Liver (tissue), 9 donors: ENCODE measurements around the gene LCN2. TPM values are rescaled to one million over a fixed set of nuclear protein-coding genes. Genes with fewer than 3 reads are reported as not detected.

ENCODE experiments used
- DNase-seq: peaks from one replicate; pipeline ENCODE4 v3.0.0-alpha.2; 2017; ENCODE audit warnings: low spot score
- H3K27ac ChIP-seq, 2 donors: one replicate each; pipeline ENCODE4 v1.7.0; 2013; ENCODE audit warnings: inconsistent platforms in 2 of 2, low read length in 2 of 2, control low read depth in 1 of 2, low read depth in 1 of 2, mild to moderate bottlenecking in 1 of 2
- H3K27me3 ChIP-seq, 4 donors: one replicate each; pipeline versions ENCODE4 v1.6.1 to v1.7.0; 2013; ENCODE audit warnings: low read length in 3 of 4, inconsistent platforms in 1 of 4, mild to moderate bottlenecking in 1 of 4, moderate library complexity in 1 of 4; ENCODE audit not compliant: control insufficient read depth in 4 of 4, insufficient read depth in 4 of 4
- H3K36me3 ChIP-seq, 4 donors: one replicate each; pipeline versions ENCODE4 v1.6.1 to v1.7.0; 2013; ENCODE audit warnings: low read length in 3 of 4, mild to moderate bottlenecking in 3 of 4, low read depth in 1 of 4, moderate library complexity in 1 of 4; ENCODE audit not compliant: control insufficient read depth in 4 of 4, insufficient read depth in 3 of 4
- H3K4me1 ChIP-seq, 4 donors: one replicate each; pipeline versions ENCODE4 v1.6.1 to v1.7.0; 2013; ENCODE audit warnings: low read length in 3 of 4, mild to moderate bottlenecking in 3 of 4, moderate library complexity in 1 of 4; ENCODE audit not compliant: control insufficient read depth in 4 of 4, insufficient read depth in 4 of 4
- H3K4me3 ChIP-seq, 3 donors: one replicate each; pipeline versions ENCODE4 v1.6.1 to v1.7.0; 2013; ENCODE audit warnings: low read length in 3 of 3, control low read depth in 1 of 3, low read depth in 1 of 3, mild to moderate bottlenecking in 1 of 3
- H3K9ac ChIP-seq, 2 donors: one replicate each; pipeline ENCODE4 v1.7.0; 2013; ENCODE audit warnings: low read length in 2 of 2, mild to moderate bottlenecking in 2 of 2, moderate library complexity in 2 of 2, control low read depth in 1 of 2, low read depth in 1 of 2
- H3K9me3 ChIP-seq, 4 donors: one replicate each; pipeline versions ENCODE4 v1.6.1 to v1.7.0; 2013; ENCODE audit warnings: low read length in 3 of 4; ENCODE audit not compliant: control insufficient read depth in 4 of 4
- ATF3 ChIP-seq: IDR thresholded peaks from 2 replicates; pipeline ENCODE4 v1.6.1; 2016; ENCODE audit warnings: antibody characterized with exemption
- EGR1 ChIP-seq, 2 donors: IDR thresholded peaks; 2 replicates each; pipeline ENCODE4 v1.6.1; 2016 to 2018; ENCODE audit warnings: antibody characterized with exemption in 2 of 2, low read depth in 2 of 2
- FOXA1 ChIP-seq: IDR thresholded peaks from 2 replicates; pipeline ENCODE4 v1.6.1; 2016; ENCODE audit warnings: antibody characterized with exemption
- GABPA ChIP-seq, 2 donors: IDR thresholded peaks in 1 of 2; conservative IDR thresholded peaks in 1 of 2; 2 replicates each; pipeline ENCODE4 v1.6.1; 2016; ENCODE audit warnings: antibody characterized with exemption in 2 of 2, mild to moderate bottlenecking in 1 of 2, moderate library complexity in 1 of 2
- HNF4G ChIP-seq: IDR thresholded peaks from 2 replicates; pipeline ENCODE4 v1.6.1; 2016; ENCODE audit warnings: antibody characterized with exemption
- JUND ChIP-seq, 2 donors: IDR thresholded peaks; 2 replicates each; pipeline ENCODE4 v1.6.1; 2016; ENCODE audit warnings: antibody characterized with exemption in 2 of 2
- NR2F2 ChIP-seq: IDR thresholded peaks from 2 replicates; pipeline ENCODE4 v1.6.1; 2016; ENCODE audit warnings: antibody characterized with exemption
- RAD21 ChIP-seq, 2 donors: IDR thresholded peaks; 2 replicates each; pipeline ENCODE4 v1.6.1; 2016; ENCODE audit warnings: antibody characterized with exemption in 2 of 2, mild to moderate bottlenecking in 2 of 2
- REST ChIP-seq: IDR thresholded peaks from 2 replicates; pipeline ENCODE4 v1.6.1; 2016; ENCODE audit warnings: antibody characterized with exemption, mild to moderate bottlenecking
- RXRA ChIP-seq, 2 donors: IDR thresholded peaks; 2 replicates each; pipeline ENCODE4 v1.6.1; 2017 to 2018; ENCODE audit warnings: antibody characterized with exemption in 2 of 2, mild to moderate bottlenecking in 1 of 2
- TAF1 ChIP-seq: conservative IDR thresholded peaks from 2 replicates; pipeline ENCODE4 v1.6.1; 2016; ENCODE audit warnings: antibody characterized with exemption, mild to moderate bottlenecking
- YY1 ChIP-seq: IDR thresholded peaks from 2 replicates; pipeline ENCODE4 v1.6.1; 2016; ENCODE audit warnings: antibody characterized with exemption, mild to moderate bottlenecking
- WGBS: extraction: QIAGEN DNeasy Blood & Tissue Kit; methylation state at CpG from one replicate; pipeline ENCODE4 v1.1.7; 2013; 5-methylcytosine and 5-hydroxymethylcytosine counted together
- polyA plus RNA-seq, 2 donors: library from polyadenylated mRNA; stranded (reverse) in 1 of 2; unstranded in 1 of 2; fragments of 200-250 nt in 1 of 2; fragments of >200 nt in 1 of 2; fragmentation: Nextera tagmentation in 1 of 2; extraction: Ambion mirVana in 1 of 2; gene quantifications; one replicate each; pipeline versions ENCODE4 v1.2.1 to v1.2.3, GENCODE V29; 2013 to 2015
- total RNA-seq, 2 donors: library from RNA; depleted of rRNA; stranded (reverse); fragments of >200 nt; gene quantifications; one replicate each; pipeline ENCODE4 v1.2.3, GENCODE V29; 2014
- TF ChIP-seq, protein P1 (sequence below): IDR thresholded peaks from 2 replicates; pipeline ENCODE4 v1.6.1; 2016; ENCODE audit warnings: antibody characterized with exemption
- donor health status: healthy.
- donor health status: healthy.
- donor health status: healthy.
- donor health status: healthy.
- donor health status: healthy.

The LCN2 gene
- total and polyA plus RNA-seq, 4 donors: 7.0 to 64.5 (median 10.4) TPM

- peak overlapping the region; percentile 60 to 79 for H3K27ac ChIP-seq
Observed at GRCh38 chr9:128193469-128194096, 44.3 kb downstream of the LCN2 start.

DNA sequence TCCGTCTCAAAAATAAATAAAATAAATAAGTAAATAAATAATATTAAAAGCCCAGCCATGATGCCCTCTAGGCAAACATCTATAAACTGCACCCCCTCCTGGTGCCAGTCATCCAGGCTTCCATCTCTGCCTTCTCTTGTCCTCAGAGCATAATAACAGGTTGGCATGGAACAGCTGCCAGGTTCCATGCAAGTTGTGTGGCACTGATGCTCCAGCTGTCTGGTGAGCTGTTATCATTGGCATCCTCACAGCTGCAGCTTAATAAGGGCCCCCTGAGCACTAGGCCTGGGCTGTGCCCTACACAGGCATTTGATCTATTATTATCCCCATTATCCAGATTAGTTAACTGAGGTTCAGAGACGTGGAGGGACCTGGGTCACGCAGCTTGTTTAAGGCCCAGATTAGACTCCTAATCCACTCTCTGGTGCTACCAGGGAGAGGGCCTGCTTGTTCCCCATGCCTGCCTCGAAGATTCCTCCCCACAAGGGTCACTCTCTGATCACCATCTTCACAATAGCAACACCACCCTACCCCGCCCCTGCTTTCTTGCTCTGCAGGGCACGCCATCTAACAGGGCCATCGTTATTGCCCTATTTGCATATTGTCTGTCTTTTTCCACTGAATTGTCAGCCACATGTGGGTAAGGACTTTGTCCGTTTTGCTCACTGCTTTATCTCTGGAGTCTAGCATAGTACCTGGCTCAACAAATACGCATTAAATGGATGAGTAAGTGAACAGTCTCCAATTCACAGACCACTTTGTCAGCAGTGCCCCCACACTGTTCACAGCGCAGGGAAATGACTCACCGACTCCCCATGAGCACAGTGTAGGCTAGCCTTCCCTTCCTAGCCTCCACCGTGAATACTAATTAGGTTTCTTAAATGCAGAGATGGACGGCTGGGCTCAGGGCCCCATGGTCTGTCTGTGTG is 52.5 kb downstream of the LCN2 start:
- Histone ChIP-seq H3K9ac (no peak overlapping the region), H3K4me1 (peaks cover 3 to 28% (median 20%) of the 10 kb centered on the region in 4 donors), H3K27ac (no peak overlapping the region), H3K9me3 (no peaks in the 10 kb centered on the region), H3K27me3 (no peaks in the 10 kb centered on the region), H3K4me3 (no peak overlapping the region), H3K36me3 (peaks cover 0 to 4% (median 0%) of the 10 kb centered on the region in 4 donors)
- no peak for DNase-seq
- 90% methylated on average over 13 of the region's 13 CpGs for WGBS
- no peak for TF ChIP-seq HNF4G

More at GRCh38 chr9:128193469-128194096, 44.3 kb downstream of the LCN2 start:
- Histone ChIP-seq H3K36me3 (peaks cover 0 to 4% (median 0%) of the 10 kb centered on the region in 4 donors), H3K4me1 (peaks cover 8 to 23% (median 16%) of the 10 kb centered on the region in 4 donors), H3K9ac (no peak overlapping the region), H3K4me3 (no peak overlapping the region), H3K27me3 (no peaks in the 10 kb centered on the region), H3K9me3 (no peaks in the 10 kb centered on the region)
- no peak for TF ChIP-seq GABPA (IDR thresholded peaks at IDR 0.05 in 1 of 2, conservative IDR thresholded peaks at IDR 0.05 in 1 of 2)
- TF ChIP-seq FOXA1: no peak
- TF ChIP-seq TAF1: no peak
- no peak for TF ChIP-seq ATF3
- DNase-seq: no peak
- 88% methylated on average over 14 of the region's 14 CpGs for WGBS

DNA sequence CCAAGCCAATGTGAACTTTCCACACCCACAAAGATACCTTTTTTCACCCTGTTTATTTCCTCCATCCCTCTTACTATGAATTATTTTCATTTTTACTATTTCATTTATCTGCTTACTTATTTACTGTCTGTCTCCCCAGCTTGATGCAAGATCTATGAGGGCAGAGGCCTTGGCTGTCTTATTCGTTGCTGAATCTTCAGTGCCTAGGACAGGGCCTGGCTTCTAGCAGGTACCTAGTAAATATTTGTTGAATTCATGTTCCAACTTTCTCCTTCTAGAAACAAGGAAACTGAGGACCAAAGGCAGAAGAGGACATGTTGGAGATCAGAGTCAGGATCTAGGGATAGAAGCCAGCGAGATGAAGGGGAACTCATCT is 53.4 kb downstream of the LCN2 start:
- Histone ChIP-seq H3K36me3 (no peaks in the 10 kb centered on the region), H3K27me3 (no peaks in the 10 kb centered on the region), H3K4me1 (peaks cover 3 to 32% (median 25%) of the 10 kb centered on the region in 4 donors), H3K27ac (no peak overlapping the region), H3K4me3 (no peak overlapping the region), H3K9ac (no peak overlapping the region), H3K9me3 (no peaks in the 10 kb centered on the region)
- no peak for TF ChIP-seq GABPA (IDR thresholded peaks at IDR 0.05 in 1 of 2, conservative IDR thresholded peaks at IDR 0.05 in 1 of 2)
- TF ChIP-seq RXRA (IDR thresholded peaks at IDR 0.05): no peak
- no peak for TF ChIP-seq FOXA1
- TF ChIP-seq, protein P1, sequence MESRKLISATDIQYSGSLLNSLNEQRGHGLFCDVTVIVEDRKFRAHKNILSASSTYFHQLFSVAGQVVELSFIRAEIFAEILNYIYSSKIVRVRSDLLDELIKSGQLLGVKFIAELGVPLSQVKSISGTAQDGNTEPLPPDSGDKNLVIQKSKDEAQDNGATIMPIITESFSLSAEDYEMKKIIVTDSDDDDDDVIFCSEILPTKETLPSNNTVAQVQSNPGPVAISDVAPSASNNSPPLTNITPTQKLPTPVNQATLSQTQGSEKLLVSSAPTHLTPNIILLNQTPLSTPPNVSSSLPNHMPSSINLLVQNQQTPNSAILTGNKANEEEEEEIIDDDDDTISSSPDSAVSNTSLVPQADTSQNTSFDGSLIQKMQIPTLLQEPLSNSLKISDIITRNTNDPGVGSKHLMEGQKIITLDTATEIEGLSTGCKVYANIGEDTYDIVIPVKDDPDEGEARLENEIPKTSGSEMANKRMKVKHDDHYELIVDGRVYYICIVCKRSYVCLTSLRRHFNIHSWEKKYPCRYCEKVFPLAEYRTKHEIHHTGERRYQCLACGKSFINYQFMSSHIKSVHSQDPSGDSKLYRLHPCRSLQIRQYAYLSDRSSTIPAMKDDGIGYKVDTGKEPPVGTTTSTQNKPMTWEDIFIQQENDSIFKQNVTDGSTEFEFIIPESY: no peak
- TF ChIP-seq NR2F2: no peak
- no peak for TF ChIP-seq ATF3
- TF ChIP-seq EGR1 (IDR thresholded peaks at IDR 0.05; ENCODE audit: low read depth in 2 of 2): no peak
- no peak for TF ChIP-seq JUND (IDR thresholded peaks at IDR 0.05)
- no peak for TF ChIP-seq HNF4G
- no peak for TF ChIP-seq RAD21 (IDR thresholded peaks at IDR 0.05)
- TF ChIP-seq YY1: no peak
- TF ChIP-seq REST: no peak
- no peak for DNase-seq
- WGBS: 10% methylated on average over 2 of the region's 2 CpGs
